Measurements from ENCODE around the gene CKB.
"Not testable (repeated sequence)": the region's sequence is repeated elsewhere in the genome, so short reads cannot be mapped to it uniquely, and the experiment has no call there.

The CKB gene

DNA sequence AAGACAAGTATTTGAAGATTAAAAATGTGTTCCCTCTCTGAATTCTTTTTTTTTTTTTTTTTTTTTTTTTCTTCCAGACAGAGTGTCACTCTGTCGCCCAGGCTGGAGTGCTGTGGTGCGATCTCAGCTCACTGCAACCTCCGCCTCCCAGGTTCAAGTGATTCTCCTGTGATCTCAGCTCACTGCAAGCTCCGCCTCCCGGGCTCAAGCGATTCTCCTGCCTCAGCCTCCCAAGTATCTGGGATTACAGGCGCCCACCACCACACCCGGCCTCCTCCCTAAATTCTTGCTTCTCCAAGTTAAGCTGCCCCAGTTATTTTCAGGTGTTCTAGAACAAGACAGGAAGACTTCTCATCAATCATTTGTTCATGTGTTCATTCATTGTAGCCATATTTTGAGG is 10.4 kb downstream of the CKB start:
- not testable (repeated sequence) for DNase-seq (ENCODE audit: low read depth in 2 of 2)

GRCh38 chr14:103510724-103511693 is 11.6 kb downstream of the CKB start:
- DNase-seq (ENCODE audit: low read depth in 2 of 2) = no peak

- DNase-seq (ENCODE audit: low read depth in 2 of 2) = no peak
Observed at GRCh38 chr14:103509864-103510723, 12.5 kb downstream of the CKB start.

DNA sequence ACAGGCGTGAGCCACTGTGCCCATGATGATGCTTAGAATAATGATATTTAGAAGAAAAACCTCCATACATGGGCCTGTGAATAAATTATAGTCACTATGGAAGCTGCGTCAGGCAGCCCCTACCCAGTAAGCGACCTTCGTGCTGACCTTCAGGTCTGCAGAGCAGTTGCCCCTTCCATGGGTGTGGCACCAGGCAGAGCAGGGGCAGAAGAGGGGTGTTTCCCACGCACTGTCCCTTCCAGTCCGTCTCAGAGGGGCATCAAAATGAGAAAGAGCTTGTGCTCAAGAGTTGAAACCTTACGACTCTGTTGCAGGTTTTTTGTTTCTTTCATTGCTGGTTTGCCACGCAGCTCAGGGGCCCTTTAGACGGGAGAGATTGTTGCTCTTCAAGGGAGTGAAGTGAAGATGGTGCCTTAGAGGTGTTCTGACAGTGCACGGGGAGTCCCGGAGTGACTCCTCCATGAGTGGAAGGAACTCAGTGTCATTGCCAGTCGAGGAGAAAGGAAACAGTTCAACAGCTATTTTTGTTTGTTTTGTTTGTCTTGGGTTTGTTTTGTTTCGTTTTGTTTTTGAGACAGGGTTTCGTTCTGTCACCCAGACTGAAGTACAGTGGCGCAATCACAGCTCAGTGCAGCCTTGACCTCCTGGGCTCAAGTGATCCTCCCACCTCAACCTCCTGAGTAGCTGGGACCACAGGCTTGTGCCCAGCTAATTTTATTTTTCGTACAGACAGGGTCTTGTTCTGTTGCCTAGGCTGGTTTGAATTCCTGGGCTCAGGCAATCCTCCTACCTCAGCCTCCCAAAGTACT is 13.9 kb downstream of the CKB start:
- DNase-seq (ENCODE audit: low read depth in 2 of 2) = no peak

DNA sequence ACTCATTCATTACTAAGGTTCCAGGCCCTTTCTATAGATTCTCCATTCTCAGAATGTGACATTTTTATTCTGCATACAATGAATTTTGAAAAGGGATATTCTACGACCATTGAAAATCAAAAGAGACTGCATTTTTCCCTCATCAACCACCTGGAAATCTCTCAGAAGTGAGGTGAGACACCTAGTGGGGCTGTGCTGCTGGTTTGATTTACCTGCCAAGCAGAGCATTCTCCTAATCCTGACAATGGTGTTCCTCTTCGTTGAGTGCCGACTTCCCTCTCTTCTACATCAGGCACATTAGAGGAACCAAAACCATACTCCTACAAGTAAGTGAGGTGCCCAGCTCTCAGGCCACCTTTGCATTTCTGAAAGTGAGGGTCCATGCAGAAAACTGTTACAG is 14.9 kb downstream of the CKB start:
- no peak for DNase-seq (ENCODE audit: low read depth in 2 of 2)

DNA sequence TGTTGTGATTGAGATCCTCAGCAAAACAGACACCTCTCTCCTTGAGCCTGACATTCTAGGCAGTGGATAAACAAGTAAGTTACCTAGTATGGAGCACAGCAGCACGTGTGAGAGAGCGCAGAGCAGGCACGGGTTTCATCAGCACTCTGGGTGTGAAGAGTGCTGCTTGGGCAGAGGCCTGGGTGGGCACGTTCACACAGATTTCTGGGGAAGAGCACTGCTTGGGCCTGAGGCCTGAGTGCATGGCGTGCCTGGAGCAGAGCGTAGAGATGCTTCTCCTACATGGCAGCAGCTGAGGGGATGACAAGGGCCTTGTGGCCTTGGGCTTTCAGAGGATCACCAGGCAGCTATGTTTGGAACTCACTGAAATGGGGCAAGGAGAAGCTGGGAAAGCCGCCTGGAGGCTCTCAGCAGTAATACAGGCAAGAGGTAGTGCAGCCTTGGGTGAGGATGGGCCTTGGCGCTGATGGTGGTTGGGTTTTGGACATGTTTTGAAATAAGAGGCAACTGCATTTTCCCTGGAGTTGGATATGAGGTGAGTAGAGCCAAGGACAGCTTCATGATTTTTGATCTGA is 17.6 kb downstream of the CKB start:
- no peak for DNase-seq (ENCODE audit: low read depth in 2 of 2)

DNA sequence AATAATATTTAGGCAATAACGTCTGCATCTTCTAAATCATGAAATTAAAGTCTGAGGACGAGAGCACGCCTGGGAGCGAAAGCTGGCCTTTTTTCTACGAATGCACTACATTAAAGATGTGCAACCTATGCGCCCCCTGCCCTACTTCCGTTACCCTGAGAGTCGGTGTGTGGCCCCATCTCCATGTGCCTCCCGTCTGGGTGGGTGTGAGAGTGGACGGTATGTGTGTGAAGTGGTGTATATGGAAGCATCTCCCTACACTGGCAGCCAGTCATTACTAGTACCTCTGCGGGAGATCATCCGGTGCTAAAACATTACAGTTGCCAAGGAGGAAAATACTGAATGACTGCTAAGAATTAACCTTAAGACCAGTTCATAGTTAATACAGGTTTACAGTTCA is 19.3 kb downstream of the CKB start:
- no peak for DNase-seq (ENCODE audit: low read depth in 2 of 2)

DNA sequence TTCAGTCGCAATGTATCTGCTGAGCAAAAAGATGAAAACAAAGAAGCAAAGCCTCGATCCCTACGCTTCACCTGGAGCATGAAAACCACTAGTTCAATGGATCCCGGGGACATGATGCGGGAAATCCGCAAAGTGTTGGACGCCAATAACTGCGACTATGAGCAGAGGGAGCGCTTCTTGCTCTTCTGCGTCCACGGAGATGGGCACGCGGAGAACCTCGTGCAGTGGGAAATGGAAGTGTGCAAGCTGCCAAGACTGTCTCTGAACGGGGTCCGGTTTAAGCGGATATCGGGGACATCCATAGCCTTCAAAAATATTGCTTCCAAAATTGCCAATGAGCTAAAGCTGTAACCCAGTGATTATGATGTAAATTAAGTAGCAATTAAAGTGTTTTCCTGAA is 19.8 kb downstream of the CKB start:
- no peak for DNase-seq (ENCODE audit: low read depth in 2 of 2)

- DNase-seq (ENCODE audit: low read depth in 2 of 2) = no peak
Observed at GRCh38 chr14:103501921-103502669, 20.5 kb downstream of the CKB start.

GRCh38 chr14:103501041-103501870 is 21.4 kb downstream of the CKB start:
- DNase-seq (ENCODE audit: low read depth in 2 of 2) = no peak

GRCh38 chr14:103500148-103500990 is 22.3 kb downstream of the CKB start:
- DNase-seq (ENCODE audit: low read depth in 2 of 2) = peak; percentile 53 to 68

GRCh38 chr14:103499709-103500108 is 22.9 kb downstream of the CKB start:
- DNase-seq (ENCODE audit: low read depth in 2 of 2) = no peak

GRCh38 chr14:103496776-103497175 is 25.9 kb downstream of the CKB start:
- no peak for DNase-seq (ENCODE audit: low read depth in 2 of 2)

DNA sequence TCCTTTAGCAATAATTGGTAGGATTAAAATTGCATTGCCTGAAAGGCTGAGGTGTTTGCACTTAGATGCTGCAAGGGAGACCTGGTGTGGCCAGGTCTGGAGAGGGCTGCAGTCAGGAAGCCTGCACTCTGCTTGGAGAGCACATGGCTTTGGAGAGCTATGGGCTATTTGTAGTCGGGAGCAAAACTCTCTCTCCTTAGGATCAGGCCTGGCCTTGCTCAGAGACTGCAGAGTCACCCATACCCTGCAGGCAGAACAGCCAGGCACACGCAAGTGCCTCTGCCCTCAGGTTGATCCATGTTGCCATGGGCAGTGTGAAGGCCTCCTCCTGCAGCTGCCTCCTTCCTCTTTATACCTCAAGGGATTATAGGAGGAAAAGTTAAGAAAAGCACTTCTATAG is 26.8 kb downstream of the CKB start:
- no peak for DNase-seq (ENCODE audit: low read depth in 2 of 2)

- DNase-seq (ENCODE audit: low read depth in 2 of 2) = no peak
Observed at GRCh38 chr14:103492156-103492925, 30.3 kb downstream of the CKB start.

GRCh38 chr14:103491691-103492090 is 30.9 kb downstream of the CKB start:
- DNase-seq (ENCODE audit: low read depth in 2 of 2) = no peak

DNA sequence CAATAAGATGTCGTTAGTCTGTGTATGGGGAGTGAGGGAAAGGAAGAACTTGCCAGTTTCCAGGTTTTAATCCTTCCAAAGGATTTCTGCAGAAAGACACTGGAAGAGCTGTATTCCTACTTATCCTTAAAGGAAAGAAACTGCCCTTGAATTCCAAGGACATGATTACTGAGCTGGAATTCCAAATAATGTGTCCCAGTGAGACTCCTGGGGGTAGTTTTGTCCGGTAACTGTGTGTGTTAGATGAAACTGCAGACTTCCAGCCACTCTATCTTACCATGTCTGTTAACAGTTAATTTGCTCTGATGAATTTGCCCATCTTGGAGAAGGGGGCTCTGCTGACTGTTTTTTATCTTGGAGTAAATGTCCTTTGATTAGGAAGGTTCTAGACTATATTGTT is 33.0 kb downstream of the CKB start:
- no peak for DNase-seq (ENCODE audit: low read depth in 2 of 2)

DNA sequence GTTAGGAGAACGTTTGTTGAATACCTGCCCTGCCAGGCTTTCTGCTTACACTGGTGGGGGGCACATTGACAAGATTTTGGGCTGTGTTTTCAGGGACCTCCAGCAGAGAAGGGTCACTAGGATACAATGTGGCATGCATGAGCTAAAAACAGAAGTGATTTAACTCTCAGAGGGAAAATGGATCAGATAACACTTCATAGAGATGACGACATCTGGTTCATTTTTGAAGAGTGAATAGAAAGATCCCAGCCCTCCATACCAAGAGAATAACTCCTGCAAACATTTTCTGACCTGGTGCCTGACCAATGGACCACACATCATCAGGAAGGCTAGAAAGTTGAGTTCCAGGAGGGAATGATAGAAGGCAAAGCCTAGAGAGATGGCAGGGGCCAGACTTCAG is 33.7 kb downstream of the CKB start:
- DNase-seq (ENCODE audit: low read depth in 2 of 2) = no peak

Data from stimulated activated CD4-positive, alpha-beta T cell treated with anti-CD3 and anti-CD28 coated beads, Interleukin-1b, Interleukin-23, amount 100 ng/mL, for 1 hour (primary cell).